ENCODE results near the gene GFOD1.
"Not testable (repeated sequence)": the region's sequence is repeated elsewhere in the genome, so short reads cannot be mapped to it uniquely, and the experiment has no call there.

GFOD1 gene

DNA sequence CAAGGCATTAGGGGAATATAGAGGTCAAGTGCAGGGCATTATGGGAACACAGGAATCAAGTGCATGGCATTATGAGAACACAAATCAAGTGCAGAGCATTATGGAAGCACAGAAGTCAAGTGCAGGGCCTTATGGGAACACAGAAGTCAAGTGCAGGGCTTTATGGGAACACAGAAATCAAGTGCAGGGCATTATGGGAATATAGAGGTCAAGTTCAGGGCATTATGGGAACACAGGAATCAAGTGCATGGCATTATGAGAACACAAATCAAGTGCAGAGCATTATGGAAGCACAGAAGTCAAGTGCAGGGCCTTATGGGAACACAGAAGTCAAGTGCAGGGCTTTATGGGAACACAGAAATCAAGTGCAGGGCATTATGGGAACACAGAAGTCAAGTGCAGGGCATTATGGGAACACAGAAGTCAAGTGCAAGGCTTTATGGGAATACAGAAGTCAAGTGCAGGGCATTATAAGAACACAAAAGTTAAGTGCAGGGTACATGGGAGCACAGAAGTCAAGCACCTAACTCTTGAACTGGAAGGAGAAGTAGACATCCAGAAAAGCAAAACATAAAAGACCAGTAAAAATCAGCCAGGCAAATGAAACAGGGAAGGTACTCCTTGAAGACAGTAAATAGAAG lies 53.1 kb downstream of the GFOD1 start:
- not testable (repeated sequence) for H3K36me3 ChIP-seq (ENCODE audit: control insufficient read depth, low read depth, low read length); H3K27ac ChIP-seq (ENCODE audit: low read length); H3K27me3 ChIP-seq (ENCODE audit: control insufficient read depth, insufficient read depth, low read length); H3K9ac ChIP-seq (ENCODE audit: low read length); H3K4me3 ChIP-seq (ENCODE audit: low read length); H3K9me3 ChIP-seq (ENCODE audit: control insufficient read depth, low read depth, low read length)
- peaks cover 16% of the 10 kb centered on the region for H3K4me1 ChIP-seq (ENCODE audit: control insufficient read depth, low read depth, low read length)

DNA sequence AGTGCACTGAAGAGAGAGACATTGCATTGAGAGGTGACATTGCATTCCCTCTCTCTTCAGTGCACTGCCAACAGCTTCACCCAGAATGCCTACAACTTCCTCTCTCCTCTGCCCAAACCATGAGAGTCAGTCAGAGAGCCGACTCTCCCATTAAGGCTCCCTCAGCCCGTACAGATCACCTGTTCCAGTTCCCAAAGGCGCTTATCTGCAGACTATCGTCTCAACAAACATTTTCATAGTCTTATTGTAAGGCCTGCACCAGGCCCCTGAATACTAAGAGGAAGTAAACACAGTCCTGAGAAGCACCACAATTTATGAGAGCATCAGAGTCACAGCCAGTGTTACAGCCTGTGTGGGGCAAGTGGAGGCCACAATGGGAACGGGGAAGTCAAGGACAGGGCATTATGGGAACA lies 53.7 kb downstream of the GFOD1 start:
- Histone ChIP-seq H3K27me3 (ENCODE audit: control insufficient read depth, insufficient read depth, low read length) (no peaks in the 10 kb centered on the region), H3K9me3 (ENCODE audit: control insufficient read depth, low read depth, low read length) (no peaks in the 10 kb centered on the region), H3K27ac (ENCODE audit: low read length) (no peak overlapping the region), H3K4me3 (ENCODE audit: low read length) (no peak overlapping the region), H3K4me1 (ENCODE audit: control insufficient read depth, low read depth, low read length) (peaks cover 21% of the 10 kb centered on the region), H3K9ac (ENCODE audit: low read length) (no peak overlapping the region), H3K36me3 (ENCODE audit: control insufficient read depth, low read depth, low read length) (no peaks in the 10 kb centered on the region)

GRCh38 chr6:13432526-13433184 lies 54.7 kb downstream of the GFOD1 start:
- no peaks in the 10 kb centered on the region for H3K27me3 ChIP-seq (ENCODE audit: control insufficient read depth, insufficient read depth, low read length)
- no peak overlapping the region for H3K4me3 ChIP-seq (ENCODE audit: low read length)
- H3K9ac ChIP-seq (ENCODE audit: low read length): no peak overlapping the region
- no peaks in the 10 kb centered on the region for H3K36me3 ChIP-seq (ENCODE audit: control insufficient read depth, low read depth, low read length)
- H3K4me1 ChIP-seq (ENCODE audit: control insufficient read depth, low read depth, low read length): peaks cover 27% of the 10 kb centered on the region
- no peak overlapping the region for H3K27ac ChIP-seq (ENCODE audit: low read length)
- H3K9me3 ChIP-seq (ENCODE audit: control insufficient read depth, low read depth, low read length): no peaks in the 10 kb centered on the region

DNA sequence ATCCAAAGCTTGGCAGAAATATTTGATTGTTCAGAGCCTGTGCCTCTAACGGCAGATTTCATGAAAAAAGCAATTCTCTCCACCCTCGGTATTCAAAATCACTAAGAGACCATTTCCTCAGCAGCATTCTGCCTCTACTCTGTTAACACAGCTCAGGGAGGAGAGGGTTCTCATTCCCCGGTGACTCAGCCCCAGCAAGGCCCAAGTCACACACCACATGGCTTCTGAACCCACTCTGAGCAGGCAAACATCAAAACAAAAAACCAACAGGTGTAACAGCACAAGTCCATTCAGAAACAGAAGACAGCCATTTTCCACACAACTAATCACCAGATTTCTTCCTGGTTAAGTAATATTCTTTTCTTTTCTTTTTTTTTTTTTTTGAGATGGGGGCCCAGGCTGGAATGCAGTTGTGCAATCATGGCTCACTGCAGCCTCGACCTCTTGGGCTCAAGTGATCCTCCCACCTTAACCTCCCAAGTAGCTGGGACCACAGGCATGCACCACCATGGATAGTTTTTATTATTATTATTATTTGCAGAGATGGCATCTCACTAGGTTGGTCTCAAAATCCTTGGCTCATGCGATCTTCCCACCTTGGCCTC lies 55.4 kb downstream of the GFOD1 start:
- H3K27ac ChIP-seq (ENCODE audit: low read length): no peak overlapping the region
- H3K27me3 ChIP-seq (ENCODE audit: control insufficient read depth, insufficient read depth, low read length): no peaks in the 10 kb centered on the region
- no peaks in the 10 kb centered on the region for H3K9me3 ChIP-seq (ENCODE audit: control insufficient read depth, low read depth, low read length)
- H3K9ac ChIP-seq (ENCODE audit: low read length): no peak overlapping the region
- no peak overlapping the region for H3K4me3 ChIP-seq (ENCODE audit: low read length)
- H3K4me1 ChIP-seq (ENCODE audit: control insufficient read depth, low read depth, low read length): peaks cover 33% of the 10 kb centered on the region
- no peaks in the 10 kb centered on the region for H3K36me3 ChIP-seq (ENCODE audit: control insufficient read depth, low read depth, low read length)

DNA sequence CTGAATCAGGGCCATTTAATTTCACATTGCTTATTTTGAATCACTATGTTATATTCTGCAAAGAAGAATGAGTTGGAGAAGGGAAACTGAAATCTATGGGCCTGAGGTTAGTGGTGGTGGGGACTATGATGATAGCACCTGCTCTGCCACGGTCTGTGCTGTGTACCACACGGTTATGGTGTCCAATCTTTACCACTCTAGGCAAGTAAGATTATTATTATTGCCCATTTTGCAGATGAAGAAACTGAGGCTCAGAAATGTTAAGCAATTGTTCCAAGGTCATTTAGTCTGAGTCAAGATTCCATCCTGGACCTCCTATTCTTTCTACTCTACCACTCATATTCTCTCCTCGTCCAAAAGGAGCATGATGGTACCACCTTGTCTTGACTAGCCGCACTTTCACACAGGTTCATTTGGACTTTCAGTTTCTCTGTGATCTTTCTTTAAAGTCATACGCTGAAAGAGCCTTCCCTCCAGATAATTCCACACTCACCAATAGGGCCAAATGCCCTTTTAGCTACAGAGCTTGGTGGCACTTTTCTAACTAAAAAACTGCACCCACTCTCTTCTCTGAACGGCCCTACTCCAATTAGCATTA lies 56.2 kb downstream of the GFOD1 start:
- Histone ChIP-seq H3K27me3 (ENCODE audit: control insufficient read depth, insufficient read depth, low read length) (no peaks in the 10 kb centered on the region), H3K27ac (ENCODE audit: low read length) (no peak overlapping the region), H3K4me1 (ENCODE audit: control insufficient read depth, low read depth, low read length) (peaks cover 33% of the 10 kb centered on the region), H3K4me3 (ENCODE audit: low read length) (no peak overlapping the region), H3K36me3 (ENCODE audit: control insufficient read depth, low read depth, low read length) (no peaks in the 10 kb centered on the region), H3K9me3 (ENCODE audit: control insufficient read depth, low read depth, low read length) (no peaks in the 10 kb centered on the region), H3K9ac (ENCODE audit: low read length) (no peak overlapping the region)

- no peaks in the 10 kb centered on the region for H3K36me3 ChIP-seq (ENCODE audit: control insufficient read depth, low read depth, low read length)
- no peak overlapping the region for H3K27ac ChIP-seq (ENCODE audit: low read length)
- H3K9ac ChIP-seq (ENCODE audit: low read length): no peak overlapping the region
These were observed 58.0 kb downstream of the GFOD1 start for GRCh38 chr6:13429406-13429753.

DNA sequence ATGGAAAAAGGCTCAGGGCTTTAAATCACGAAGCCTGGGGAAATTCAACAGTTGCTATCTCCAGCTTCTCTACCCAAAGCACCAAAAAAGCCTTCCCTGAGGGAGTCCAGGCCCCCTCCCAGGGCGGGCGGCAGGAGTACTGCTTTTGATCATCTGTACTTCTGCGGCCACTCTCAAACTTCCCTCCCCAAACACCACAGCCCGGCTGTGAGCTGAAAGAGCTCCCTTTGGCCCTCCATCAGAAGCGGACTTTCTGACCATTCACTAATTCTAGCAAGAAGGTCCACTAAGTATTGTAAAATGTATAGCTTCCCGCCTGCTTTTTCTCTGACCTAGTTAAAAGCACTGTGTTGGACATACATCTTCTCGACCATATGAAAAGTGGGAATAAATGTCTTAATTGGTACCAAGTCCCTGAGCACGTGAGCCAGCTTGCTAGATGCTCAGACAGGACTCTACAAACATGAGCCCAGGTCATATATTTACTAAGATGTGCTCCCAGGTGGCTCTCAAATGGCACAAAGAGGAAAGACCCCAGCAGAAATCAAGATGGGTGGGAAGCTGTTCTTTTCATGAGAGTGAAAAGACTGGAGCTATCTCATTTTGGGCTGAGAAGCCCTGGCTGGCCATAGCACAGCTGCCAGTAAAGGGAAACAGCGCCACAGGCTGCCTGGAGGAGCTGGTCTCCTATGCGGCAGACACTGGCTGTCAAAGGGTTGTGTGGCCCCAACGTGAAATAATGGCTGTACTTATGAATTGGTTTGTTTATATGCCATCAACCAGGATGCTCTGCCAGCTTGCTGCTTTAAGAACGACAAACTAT lies 58.6 kb downstream of the GFOD1 start:
- H3K9me3 ChIP-seq (ENCODE audit: control insufficient read depth, low read depth, low read length): no peaks in the 10 kb centered on the region
- H3K36me3 ChIP-seq (ENCODE audit: control insufficient read depth, low read depth, low read length): no peaks in the 10 kb centered on the region
- H3K4me1 ChIP-seq (ENCODE audit: control insufficient read depth, low read depth, low read length): peaks cover 33% of the 10 kb centered on the region
- no peak overlapping the region for H3K27ac ChIP-seq (ENCODE audit: low read length)
- no peak overlapping the region for H3K9ac ChIP-seq (ENCODE audit: low read length)
- no peaks in the 10 kb centered on the region for H3K27me3 ChIP-seq (ENCODE audit: control insufficient read depth, insufficient read depth, low read length)
- no peak overlapping the region for H3K4me3 ChIP-seq (ENCODE audit: low read length)

More at GRCh38 chr6:13429406-13429753, 58.0 kb downstream of the GFOD1 start:
- H3K9me3 ChIP-seq (ENCODE audit: control insufficient read depth, low read depth, low read length): no peaks in the 10 kb centered on the region
- peaks cover 33% of the 10 kb centered on the region for H3K4me1 ChIP-seq (ENCODE audit: control insufficient read depth, low read depth, low read length)
- no peaks in the 10 kb centered on the region for H3K27me3 ChIP-seq (ENCODE audit: control insufficient read depth, insufficient read depth, low read length)
- no peak overlapping the region for H3K4me3 ChIP-seq (ENCODE audit: low read length)

GRCh38 chr6:13427801-13428582 lies 59.4 kb downstream of the GFOD1 start:
- H3K27me3 ChIP-seq (ENCODE audit: control insufficient read depth, insufficient read depth, low read length): no peaks in the 10 kb centered on the region
- H3K4me3 ChIP-seq (ENCODE audit: low read length): no peak overlapping the region
- H3K27ac ChIP-seq (ENCODE audit: low read length): no peak overlapping the region
- H3K9ac ChIP-seq (ENCODE audit: low read length): no peak overlapping the region
- no peaks in the 10 kb centered on the region for H3K9me3 ChIP-seq (ENCODE audit: control insufficient read depth, low read depth, low read length)
- H3K4me1 ChIP-seq (ENCODE audit: control insufficient read depth, low read depth, low read length): peaks cover 41% of the 10 kb centered on the region
- no peaks in the 10 kb centered on the region for H3K36me3 ChIP-seq (ENCODE audit: control insufficient read depth, low read depth, low read length)

DNA sequence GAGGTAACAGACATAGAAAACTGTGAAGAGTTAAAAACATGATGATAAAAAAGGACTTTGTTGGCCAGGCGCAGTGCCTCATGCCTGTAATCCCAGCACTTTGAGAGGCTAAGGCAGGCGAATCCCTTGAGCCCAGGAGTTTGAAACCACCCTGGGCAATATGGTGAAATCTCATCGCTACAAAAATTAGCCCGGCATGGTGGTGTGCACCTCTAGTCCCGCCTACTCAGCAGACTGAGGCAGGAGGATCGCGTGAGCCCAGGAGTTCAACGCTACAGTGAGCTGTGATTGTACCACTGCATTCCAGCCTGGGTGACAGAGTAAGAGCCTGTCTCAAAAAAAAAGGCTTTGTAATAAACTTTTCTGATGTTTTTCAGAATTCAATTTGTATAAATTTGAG lies 60.1 kb downstream of the GFOD1 start:
- no peak overlapping the region for H3K4me3 ChIP-seq (ENCODE audit: low read length)
- H3K36me3 ChIP-seq (ENCODE audit: control insufficient read depth, low read depth, low read length): no peaks in the 10 kb centered on the region
- H3K27me3 ChIP-seq (ENCODE audit: control insufficient read depth, insufficient read depth, low read length): no peaks in the 10 kb centered on the region
- H3K4me1 ChIP-seq (ENCODE audit: control insufficient read depth, low read depth, low read length): peaks cover 47% of the 10 kb centered on the region
- H3K9ac ChIP-seq (ENCODE audit: low read length): no peak overlapping the region
- no peak overlapping the region for H3K27ac ChIP-seq (ENCODE audit: low read length)
- H3K9me3 ChIP-seq (ENCODE audit: control insufficient read depth, low read depth, low read length): no peaks in the 10 kb centered on the region

GRCh38 chr6:13425943-13426931 lies 61.2 kb downstream of the GFOD1 start:
- Histone ChIP-seq H3K4me3 (ENCODE audit: low read length) (no peak overlapping the region), H3K36me3 (ENCODE audit: control insufficient read depth, low read depth, low read length) (no peaks in the 10 kb centered on the region), H3K9ac (ENCODE audit: low read length) (no peak overlapping the region), H3K27me3 (ENCODE audit: control insufficient read depth, insufficient read depth, low read length) (no peaks in the 10 kb centered on the region), H3K4me1 (ENCODE audit: control insufficient read depth, low read depth, low read length) (peaks cover 50% of the 10 kb centered on the region), H3K27ac (ENCODE audit: low read length) (no peak overlapping the region), H3K9me3 (ENCODE audit: control insufficient read depth, low read depth, low read length) (no peaks in the 10 kb centered on the region)
